GM21723 (cell line): ENCODE measurements around the gene ELAPOR1.

Experiments used
- ATAC-seq: cut with Tn5 transposase; IDR thresholded peaks from one replicate; pipeline ENCODE4 v1.9.1; 2021; ENCODE audit warnings: mild to moderate bottlenecking, moderate library complexity; ENCODE audit not compliant: unreplicated experiment

ELAPOR1 gene, protein sequence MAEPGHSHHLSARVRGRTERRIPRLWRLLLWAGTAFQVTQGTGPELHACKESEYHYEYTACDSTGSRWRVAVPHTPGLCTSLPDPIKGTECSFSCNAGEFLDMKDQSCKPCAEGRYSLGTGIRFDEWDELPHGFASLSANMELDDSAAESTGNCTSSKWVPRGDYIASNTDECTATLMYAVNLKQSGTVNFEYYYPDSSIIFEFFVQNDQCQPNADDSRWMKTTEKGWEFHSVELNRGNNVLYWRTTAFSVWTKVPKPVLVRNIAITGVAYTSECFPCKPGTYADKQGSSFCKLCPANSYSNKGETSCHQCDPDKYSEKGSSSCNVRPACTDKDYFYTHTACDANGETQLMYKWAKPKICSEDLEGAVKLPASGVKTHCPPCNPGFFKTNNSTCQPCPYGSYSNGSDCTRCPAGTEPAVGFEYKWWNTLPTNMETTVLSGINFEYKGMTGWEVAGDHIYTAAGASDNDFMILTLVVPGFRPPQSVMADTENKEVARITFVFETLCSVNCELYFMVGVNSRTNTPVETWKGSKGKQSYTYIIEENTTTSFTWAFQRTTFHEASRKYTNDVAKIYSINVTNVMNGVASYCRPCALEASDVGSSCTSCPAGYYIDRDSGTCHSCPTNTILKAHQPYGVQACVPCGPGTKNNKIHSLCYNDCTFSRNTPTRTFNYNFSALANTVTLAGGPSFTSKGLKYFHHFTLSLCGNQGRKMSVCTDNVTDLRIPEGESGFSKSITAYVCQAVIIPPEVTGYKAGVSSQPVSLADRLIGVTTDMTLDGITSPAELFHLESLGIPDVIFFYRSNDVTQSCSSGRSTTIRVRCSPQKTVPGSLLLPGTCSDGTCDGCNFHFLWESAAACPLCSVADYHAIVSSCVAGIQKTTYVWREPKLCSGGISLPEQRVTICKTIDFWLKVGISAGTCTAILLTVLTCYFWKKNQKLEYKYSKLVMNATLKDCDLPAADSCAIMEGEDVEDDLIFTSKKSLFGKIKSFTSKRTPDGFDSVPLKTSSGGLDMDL

DNA sequence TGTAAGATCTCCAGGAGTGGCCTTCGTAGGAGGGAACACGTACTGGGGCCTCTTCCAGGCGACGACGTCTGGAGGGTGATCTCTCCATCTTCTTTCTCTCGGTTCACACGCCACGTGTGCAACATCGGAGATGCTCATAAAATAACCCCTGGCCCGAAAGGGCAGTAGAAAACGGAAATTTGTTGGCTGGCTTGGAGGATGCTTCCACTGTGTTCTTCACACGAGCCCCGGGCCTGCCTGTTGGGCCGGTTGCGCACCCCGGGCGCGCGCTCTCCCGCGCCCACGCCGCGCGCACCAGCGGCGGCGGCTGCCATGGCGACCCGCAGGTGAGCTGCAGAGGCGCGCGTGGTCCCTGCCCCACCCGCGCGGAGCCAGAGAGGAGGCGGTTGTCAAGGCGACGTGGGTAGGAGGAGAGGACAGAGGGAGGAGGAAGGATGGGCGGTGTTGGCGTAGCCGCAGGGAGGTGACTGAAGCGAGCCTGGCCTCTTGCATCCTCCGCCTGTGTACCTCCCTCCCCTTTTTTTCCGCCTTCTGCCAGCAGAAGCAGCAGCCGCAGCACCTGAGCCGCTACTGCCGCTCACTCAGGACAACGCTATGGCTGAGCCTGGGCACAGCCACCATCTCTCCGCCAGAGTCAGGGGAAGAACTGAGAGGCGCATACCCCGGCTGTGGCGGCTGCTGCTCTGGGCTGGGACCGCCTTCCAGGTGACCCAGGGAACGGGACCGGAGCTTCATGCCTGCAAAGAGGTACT is at the start of gene ELAPOR1:
TSS of gene ELAPOR1 (plus strand) at position 526 of the 752 bp plus-strand sequence. CDS start at position 595, 69 bp downstream.
- peak; percentile 52 for ATAC-seq

DNA sequence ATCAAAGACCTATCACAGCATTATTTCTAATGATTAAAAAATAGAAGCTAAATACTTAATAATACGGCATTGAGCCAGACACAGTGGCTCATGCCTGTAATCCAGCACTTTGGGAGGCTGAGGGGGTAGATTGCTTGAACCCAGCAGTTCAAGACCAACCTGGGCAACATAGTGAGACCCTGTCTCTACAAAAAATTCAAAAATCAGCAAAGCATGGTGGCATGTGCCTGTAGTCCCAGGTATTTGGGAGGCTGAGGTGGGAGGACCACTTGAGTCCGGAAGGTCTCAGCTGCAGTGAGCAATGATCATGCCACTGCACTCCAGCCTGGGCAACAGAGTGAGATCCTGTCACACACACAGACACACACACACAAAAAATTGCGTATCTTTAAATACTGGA is 48.8 kb upstream of the ELAPOR1 start:
- no peak for ATAC-seq

DNA sequence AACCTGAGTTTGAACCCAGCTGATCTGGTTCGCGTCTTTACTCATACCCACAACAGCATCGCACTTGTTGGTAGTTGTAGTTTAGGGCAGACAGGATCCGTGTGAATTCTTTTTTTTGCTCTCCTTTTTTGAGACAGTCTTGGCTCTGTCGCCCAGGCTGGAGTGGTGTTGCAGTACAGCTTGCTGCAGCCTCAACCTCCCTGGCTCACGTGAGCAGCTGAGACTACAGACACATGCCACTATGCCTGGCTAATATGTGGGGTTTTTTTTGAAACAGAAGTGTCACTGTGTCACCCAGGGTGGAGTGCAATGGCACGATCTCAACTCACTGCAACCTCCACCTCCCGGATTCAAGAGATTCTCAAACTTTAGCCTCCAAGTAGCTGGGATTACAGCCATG is 46.0 kb upstream of the ELAPOR1 start:
- no peak for ATAC-seq

DNA sequence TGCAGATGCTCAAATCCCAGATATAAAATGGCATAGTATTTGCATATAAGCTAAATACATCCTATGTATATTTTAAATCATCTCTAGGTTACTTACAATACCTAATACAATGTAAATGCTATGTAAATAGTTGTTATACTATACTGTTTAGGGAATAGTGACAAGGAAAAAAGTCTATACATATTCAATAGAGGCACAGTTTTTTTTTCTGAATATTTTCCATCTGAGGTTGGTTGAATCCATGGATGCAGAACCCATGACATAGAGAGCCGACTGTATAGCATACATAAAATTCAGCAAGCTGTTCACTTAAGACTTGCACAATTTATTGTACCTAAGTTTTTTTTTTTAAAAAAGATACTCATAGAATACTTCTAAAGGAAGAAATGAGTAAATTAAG is 44.6 kb upstream of the ELAPOR1 start:
- no peak for ATAC-seq

DNA sequence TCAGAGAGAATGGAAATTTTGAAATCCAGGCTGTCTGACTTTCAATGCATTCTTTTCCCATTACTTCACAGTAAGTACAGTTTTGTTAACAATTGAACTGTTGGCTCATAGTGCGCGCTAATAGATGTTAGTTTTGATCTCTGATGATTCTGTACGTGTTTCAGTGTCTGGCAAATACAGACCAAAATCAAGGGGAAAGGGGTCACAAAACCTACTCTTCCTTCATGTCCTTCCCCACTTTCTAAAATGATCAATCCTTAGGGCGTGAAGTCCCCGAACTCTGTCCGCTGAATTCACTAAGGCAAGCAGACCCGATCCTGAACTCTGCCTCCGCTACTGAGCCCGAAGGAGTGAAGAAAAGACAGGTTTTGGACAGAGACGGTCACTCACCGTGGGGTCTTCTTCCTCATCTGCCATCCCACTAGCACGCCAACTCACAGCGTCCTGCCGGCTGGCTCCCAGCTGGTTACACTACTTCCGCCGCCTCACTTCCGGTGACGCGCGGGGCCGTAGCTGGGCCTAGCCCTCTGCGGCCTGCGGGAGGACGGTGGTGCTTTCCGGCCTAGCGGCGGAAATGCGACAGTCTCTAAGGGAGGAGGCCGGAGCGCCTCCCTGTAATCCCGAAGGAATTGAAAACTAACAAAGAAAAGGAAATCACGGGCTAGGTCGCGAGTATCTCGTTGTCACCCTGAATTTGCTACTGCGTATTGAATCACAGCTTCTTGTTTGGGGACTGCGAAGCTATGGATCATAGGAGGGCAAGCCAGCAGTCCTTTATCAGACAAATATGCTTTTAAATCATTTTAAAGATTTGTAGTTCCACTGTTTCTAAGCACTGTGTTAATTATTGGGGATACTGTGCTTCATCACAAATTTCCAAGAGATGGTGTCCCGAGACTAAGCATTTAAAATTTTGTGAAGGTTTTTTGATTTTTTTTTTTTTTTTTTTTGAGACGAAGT is 38.1 kb upstream of the ELAPOR1 start, which contains the start of gene TAF13:
TSS of gene TAF13 (minus strand) at position 473 of the 960 bp plus-strand sequence. CDS start at position 417, 56 bp downstream.
- peak; percentile 100 for ATAC-seq

DNA sequence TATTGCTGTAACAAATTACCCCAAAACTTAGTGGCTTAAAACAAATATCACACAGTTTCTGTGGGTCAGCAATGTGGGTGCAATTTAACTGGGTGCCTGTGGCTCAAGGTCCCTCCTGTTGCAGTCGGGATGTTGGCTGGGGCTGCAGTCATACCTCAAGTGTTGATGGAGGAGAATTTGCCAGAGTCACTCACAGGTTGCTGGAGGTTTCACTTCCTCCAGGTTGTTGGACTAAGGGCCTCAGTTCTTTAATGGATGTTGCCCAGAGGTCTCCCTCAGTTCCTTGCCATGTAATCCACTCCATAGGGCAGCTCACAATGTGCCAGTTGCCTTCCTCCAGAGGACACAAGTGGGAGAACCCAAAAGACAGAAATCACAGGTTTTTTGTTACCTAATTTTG is 35.6 kb upstream of the ELAPOR1 start:
- no peak for ATAC-seq

DNA sequence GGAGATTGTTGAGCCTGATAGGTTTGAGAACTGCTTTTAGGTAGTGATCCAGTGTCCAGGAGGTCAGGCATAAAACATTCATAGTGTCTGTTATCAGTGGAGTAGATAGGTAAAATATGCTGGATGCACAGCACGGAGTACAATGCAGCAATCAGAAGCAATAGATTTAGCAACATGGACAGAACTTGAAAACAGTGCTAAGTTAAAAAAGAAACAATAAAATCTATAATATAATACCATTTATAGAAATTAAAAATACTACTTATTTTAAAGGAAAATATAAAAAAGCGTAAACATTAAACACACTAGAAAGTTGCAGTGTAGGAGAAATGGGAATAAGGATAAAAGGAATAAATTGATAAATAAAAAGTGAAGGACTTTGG is 34.7 kb upstream of the ELAPOR1 start:
- no peak for ATAC-seq

DNA sequence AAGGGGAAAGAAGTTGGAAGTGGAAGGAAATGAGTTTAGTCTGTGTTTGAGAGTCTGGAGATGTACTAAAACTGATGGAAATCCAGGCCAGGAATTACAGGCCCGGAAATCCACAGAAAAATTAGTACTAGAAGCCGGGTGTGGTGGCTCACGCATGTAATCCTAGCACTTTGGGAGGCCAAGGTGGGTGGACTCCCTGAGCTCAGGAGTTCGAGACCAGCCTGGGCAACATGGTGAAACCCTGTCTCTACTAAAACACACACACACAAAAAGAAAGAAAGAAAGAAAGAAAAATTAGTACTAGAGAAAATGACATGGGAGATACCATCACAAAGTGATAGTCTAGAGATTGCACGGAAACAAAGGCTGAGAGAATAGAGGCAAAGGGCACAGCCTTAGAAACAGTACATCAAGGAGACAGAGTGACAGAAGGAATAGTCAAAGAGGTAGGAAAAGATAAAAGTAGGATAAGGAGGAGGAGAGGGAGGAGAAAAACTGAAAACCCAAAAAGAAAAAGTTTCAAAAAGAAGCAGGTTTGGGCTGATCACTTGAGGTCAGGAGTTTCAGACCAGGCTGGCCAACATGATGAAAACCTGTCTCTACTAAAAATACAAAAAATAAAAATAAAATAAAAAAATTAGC is 33.4 kb upstream of the ELAPOR1 start:
- no peak for ATAC-seq

DNA sequence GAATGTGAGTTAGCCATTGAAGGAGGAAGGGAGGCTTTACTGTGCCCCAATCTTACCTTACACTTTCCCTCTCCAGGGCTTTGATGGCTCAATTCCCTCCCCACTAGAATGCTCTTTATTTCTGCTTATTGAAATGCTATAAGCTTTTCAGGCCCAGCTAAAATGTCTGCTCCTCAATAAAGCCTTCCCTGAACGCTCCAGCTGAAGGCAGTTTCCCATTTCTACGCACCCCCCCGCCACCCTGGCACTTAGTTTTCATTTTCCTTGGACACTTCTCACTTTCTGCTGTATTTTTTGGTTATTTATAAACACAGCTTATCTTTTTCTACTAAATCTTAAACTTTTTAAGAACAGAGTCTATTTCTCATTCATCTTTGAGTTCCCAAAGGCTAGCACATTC is 30.4 kb upstream of the ELAPOR1 start:
- no peak for ATAC-seq

DNA sequence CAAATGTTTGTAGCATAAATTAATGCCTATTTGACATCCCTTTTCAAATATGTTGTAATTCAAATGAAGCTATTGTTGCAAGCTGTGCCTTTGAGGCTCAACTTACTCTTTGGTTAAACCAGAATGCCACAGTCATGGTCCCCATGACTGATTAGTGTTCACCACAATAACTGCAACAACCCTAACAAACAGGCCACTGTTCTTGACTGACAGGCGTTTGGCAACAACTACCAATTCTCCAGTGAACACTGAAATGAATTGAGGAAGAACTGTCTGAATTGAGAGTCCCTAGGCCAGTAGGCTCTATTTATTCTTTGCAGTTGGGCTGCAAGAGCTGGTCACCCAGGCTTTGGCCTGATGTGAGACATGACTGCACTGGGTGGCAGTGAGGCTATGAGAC is 30.0 kb upstream of the ELAPOR1 start:
- ATAC-seq = no peak

DNA sequence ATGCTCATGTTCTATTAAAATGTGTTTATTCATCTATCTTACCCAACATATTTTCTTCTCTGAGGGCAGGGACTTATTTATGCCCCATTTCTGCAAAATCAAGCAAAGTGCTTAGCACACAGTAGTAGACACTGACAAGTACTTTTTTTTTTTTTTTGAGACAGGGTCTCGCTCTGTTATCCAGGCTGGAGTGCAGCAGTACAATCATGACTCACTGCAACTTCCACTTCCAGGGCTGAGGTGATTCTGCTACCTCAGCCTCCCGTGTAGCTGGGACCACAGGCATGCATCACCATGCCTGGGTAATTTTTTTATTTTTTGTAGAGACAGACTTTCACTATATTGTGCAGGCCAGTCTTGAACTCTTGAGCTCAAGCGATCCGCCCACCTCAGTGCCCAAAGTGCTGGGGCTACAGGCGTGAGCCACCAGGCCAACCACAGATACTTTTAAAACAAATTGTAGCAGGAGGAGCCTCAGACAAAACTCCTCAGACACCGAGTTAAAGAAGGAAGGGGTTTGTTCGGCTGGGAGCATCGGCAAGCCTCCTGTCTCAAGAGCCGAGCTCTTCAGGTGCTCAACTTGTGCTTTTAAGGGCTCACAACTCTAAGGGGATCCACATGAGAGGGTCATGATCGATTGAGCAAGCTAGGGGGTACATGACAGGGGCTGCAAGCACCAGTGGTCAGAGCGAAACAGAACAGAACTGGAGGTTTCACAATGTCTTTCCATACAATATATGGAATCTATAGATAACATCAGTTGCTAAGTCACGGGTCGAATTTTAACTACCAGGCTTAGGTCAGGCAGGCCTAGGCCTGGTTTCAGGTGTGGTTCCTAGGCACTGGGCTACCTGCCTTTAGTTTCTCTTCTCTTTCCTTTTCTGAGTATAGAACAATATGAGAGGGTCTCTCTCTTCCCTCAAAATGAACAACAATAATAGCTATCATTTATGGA is 29.1 kb upstream of the ELAPOR1 start:
- ATAC-seq = no peak

DNA sequence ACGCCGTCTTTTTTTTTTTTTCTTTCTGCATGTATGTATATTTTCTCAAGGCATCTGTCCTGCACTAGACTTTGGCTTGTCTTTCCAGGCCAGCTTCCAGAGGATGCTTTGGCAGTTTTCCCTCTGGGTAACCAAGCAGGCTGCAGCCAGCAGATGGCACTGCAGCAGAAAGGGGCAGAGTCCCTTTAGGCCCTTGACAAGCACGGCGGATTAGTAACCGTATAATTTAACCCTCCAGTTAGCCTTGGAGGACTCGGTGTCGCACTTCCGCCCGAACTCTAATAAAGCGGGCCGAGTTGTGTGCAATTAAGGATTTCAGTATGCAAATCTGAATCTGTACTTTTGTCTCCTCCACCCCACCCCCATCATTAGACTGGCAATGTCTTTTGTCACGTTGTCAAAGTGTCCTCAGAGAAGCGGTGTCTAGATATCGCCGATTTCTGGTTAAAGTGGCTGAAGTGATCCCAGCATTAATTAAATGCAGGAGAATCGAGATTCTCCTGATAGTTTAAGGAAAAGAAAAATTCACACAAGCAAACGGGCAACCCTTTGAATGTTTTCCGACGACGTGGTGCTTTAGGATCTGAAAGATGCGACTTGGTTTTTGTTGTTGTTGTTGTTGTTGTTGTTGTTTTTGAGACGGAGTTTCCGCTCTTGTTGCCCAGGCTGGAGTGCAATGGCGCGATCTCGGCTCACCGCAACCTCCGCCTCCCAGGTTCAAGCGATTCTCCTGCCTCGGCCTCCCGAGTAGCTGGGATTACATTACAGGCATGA is 24.5 kb upstream of the ELAPOR1 start:
- no peak for ATAC-seq

DNA sequence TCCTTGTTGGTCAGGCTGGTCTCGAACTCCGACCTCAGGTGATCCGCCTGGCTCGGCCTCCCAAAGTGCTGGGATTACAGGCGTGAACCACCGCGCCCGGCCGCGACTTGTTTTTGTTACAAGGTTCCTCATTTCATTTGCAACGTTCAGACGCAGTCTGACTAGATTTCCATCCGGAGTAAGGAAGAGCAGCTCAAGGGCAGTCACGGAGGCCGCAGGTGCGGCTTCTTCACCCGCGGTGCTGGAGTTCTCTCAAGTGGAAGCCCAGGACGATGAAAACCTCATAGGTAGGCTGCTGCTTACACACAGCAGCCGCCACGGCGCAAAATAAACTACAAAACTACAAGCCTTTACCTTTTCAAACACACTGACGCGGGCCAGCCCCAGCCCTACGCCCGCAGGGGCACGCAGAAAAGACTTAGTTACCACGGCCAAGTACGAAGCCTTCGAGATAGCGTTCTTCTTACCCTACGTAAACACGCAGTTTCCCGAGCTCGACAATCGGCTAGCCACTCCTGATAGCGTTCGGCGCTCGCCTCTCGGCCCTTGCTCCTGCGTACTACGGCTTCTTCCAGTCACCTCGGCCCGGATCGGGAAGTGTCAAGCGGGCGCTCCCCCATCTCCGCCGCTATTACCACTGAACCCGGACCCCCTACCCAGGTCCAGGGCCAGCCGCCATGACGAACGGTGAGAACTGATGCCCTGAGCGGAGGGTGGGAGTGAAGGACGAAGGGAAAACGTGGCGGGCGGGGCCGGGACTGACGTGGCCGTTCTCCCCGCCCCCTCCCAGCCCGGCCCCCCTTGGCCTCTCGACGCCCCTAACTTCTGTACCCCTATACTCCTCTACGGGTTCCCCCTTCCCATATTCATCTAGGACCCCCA is 23.5 kb upstream of the ELAPOR1 start, which contains the start of gene TMEM167B:
TSS of gene TMEM167B (plus strand) at position 569 of the 882 bp plus-strand sequence. CDS start at position 678, 109 bp downstream.
- peak; percentile 92 for ATAC-seq

DNA sequence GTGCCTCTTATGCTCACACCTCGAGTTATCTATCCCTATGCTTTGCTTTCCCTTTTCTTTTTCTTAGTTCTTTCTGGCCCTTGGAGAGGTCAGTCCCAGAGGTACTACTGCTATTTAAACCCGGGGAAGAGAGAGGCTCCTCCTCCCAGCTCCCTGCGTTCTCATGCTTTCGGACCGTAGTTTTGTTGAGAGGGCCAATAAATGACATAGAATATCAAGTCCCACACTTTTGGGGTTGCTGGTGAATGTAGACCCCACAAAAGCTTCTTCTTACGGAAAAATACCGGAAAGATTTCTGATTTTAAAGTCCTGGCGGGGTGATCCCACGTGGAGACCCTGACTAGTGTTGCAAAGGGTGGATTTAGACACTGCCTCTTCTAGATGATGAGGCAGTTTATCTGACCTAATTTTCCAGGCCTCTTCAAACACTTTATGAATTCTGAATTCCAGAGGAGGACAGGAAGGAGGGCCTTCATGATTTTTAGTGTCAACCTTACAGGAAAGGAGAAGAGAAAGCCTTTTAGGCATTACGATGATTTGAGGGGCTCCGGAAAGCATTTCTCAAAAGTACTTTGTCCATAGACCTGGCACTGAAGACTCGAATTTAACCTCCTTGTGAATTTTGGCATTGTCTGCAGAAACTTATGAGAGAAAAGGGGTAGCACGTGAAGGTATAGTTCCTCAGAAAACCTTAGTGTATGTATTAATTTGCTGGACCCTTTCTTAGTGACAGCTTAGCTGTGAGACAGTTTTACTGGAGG is 22.7 kb upstream of the ELAPOR1 start:
- ATAC-seq = peak; percentile 55

DNA sequence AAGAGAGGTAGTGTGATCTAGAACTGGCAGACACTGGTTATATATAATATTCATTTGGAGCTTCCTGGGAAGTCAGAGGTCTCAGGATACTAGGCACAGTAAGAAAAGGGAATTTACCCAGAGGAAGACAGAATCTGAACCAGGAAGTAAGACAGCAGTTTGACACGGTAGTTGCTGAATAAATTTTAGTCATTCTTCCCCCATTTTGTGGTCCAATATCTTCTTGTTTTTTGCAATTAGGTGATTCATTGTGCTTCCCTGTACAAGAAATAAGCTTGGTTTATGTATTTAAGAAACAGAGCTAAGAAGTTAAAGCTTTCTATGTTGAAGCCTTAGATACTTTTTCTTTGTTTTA is 22.1 kb upstream of the ELAPOR1 start:
- no peak for ATAC-seq

DNA sequence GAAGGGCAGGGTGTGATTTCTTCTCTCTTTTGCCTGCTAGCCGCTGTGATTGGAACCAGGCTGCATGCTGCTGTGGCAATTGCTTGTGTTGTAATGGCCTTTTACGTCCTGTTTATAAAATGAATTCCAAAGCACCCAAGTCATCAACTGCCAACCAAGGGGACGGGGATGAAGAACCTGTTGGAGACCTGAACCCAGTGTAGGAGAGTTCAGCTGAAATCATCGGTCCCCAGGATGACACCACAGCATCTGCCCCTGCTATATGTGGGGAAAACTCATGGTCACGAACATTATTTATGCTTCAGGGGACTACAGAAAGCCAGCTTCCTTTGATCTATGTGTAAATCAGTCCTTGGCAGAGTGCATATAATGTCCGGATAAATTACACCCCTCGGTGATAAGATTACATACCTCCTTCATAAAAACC is 19.5 kb upstream of the ELAPOR1 start:
- ATAC-seq = no peak
